ENCODE measurements around the gene RARB. TPM values are rescaled to one million over a fixed set of nuclear protein-coding genes. Genes with fewer than 3 reads are reported as not detected.

RARB gene
- total RNA-seq, 4 donors from 2014 or later = 0.34 to 1.6 (median 1.0) TPM

DNA sequence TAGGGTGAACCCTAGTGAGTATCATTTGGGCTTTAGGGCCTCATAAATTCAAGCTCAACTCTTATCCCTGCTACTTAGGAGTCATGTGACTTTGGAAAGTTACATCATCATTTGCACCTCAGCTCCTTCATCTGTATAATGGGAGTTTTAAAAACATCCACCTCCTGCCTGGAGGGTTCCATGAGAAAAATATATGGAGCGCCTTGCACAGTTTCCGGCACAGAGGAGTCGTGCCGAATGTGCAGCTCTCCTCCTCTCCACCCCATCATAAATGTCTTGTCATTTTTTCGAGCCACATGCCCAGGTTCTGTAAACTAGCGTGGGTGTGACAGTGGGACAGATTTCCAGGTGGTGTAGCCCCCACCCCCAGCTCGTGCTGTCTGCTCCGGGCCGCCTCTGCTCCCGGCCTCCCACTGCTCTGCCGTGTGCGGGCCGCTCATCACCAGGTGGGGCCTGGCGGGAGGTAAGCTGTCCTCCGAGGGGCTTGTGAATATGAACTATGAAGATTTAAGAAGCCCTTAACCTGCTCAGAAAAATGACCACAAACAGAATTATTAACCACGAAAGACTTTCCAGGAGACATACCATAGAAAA lies 146.2 kb downstream of the RARB start:
- TF ChIP-seq, protein P1, sequence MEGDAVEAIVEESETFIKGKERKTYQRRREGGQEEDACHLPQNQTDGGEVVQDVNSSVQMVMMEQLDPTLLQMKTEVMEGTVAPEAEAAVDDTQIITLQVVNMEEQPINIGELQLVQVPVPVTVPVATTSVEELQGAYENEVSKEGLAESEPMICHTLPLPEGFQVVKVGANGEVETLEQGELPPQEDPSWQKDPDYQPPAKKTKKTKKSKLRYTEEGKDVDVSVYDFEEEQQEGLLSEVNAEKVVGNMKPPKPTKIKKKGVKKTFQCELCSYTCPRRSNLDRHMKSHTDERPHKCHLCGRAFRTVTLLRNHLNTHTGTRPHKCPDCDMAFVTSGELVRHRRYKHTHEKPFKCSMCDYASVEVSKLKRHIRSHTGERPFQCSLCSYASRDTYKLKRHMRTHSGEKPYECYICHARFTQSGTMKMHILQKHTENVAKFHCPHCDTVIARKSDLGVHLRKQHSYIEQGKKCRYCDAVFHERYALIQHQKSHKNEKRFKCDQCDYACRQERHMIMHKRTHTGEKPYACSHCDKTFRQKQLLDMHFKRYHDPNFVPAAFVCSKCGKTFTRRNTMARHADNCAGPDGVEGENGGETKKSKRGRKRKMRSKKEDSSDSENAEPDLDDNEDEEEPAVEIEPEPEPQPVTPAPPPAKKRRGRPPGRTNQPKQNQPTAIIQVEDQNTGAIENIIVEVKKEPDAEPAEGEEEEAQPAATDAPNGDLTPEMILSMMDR (IDR thresholded peaks at IDR 0.05; ENCODE audit: low read depth) = no peak

DNA sequence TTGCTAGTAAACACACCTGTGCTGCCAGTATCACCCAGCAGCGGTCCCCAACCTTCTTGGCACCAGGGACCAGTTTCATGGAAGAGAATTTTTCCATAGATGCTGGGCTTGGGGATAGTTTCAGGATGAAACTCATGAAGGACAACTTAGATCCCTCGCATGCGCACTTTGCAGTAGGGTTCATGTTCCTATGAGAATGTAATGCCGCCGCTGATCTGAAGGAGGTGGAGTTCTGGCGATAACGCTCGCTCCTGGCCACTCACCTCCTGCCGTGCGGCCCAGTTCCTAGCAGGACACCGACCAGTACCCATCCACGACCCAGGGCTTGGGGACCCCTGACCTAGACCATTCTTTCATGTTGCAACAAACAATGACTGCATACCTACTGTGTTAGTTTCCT lies 146.9 kb downstream of the RARB start:
- TF ChIP-seq, protein P1 (IDR thresholded peaks at IDR 0.05; ENCODE audit: low read depth) = no peak

DNA sequence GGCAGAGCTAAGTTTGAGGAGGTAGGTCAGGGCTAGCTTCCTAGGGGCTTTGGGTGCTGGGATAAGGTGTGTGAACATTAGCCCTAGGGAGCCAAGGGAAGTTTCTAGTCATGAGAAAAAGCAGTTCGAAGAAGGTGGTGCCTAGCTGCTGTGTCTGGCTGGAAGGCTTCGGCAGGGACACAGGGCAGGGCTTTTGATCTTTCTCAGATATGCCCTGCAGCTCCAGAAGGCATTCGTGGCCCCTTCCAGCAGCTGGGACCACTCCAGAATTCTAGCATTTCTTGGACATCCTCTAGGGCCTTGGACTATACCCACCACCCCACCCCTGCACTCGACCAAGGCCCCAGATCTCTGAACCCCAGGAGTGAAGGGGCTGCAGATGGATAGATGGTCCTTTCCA lies 148.1 kb downstream of the RARB start:
- TF ChIP-seq, protein P1 (IDR thresholded peaks at IDR 0.05; ENCODE audit: low read depth) = no peak

DNA sequence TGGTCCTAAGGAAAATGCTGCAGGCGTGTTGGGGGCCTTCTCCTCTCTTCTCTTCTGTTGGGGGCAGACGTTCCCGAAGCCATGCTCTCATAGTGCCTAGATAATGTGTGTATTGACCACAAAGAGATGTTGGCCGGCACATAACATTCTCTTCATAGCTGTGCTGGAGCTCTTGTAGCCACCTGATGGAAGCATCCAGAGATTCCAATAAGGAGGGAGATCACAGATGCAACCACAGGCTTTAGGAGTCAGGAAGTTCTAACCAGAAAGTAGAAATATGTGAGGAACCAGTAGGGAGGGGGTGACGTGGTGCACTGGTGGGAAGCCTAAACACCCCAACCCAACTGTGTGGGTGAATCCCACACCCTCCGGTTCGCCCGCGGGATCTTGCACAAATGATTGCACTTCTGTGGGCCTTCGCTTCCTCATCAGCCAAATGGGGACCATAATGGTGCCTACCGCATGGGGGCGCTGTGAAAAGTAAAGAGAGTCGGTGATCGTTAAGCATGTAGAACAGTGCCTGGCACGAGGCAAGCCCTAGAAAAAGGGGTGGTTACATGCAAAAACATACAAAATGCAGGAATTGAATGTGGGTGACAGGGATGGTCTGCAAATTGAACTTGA lies 148.9 kb downstream of the RARB start:
- TF ChIP-seq, protein P1 (IDR thresholded peaks at IDR 0.05; ENCODE audit: low read depth) = no peak

DNA sequence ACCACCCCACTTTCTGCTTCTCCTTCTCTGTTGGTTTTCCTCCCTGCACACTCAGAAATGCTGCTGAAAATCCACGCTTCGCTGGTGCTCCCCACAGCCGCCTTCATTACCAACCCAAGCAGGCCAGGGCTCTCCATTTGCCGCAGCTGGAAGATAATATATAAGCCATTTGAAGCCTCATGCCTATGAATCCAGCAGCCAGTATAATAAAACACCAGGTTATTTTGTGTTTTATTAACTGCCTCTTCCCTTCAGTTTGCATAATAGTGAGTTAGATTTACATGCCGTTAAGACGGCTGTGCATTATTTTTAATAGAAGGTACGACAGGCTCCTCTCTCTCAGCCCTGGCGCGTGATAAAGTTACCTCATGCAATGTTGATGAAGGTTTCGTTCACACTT lies 150.0 kb downstream of the RARB start:
- TF ChIP-seq, protein P1 (IDR thresholded peaks at IDR 0.05; ENCODE audit: low read depth) = no peak

DNA sequence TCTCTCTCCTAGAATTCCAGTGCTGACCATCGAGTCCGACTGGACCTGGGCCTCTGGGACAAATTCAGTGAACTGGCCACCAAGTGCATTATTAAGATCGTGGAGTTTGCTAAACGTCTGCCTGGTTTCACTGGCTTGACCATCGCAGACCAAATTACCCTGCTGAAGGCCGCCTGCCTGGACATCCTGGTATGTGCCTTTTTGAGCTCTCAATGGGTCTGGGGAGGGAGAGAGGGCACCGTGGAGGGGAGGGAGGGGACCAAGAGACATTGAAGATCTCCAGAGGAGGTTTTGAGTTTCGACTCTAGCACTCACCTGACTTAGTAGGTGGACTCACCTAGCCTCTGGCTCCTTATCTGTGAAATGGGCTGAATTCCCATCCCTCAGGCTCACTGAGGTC lies 152.5 kb downstream of the RARB start:
- TF ChIP-seq, protein P1 (IDR thresholded peaks at IDR 0.05; ENCODE audit: low read depth) = no peak

DNA sequence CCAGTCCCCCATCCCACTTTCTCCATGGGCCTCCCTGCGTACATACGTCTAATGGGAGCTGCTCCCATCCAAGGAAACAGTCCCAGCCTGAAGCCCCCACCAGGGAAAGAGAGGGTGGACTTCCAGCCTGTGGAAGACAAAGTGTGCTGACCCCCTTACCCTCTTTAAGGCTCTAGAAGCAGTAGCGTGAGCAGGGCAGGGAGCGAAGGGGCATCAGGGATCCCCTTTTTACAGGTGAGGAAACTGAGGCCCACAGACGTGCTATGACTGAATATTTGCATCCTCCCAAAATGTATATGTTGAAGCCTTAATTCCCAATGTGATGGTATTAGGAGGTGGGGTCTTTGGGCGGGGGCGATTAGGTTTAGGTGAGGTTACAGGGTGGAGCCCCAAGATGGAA lies 153.3 kb downstream of the RARB start:
- TF ChIP-seq, protein P1 (IDR thresholded peaks at IDR 0.05; ENCODE audit: low read depth) = no peak

Data from subcutaneous adipose tissue (tissue), 4 donors.